A673 (cell line): ENCODE results near the gene STAB2.

ENCODE experiments used
- CTCF ChIP-seq: fragments of 300-800, 200-600 bp; sonication (generic); conservative IDR thresholded peaks from 2 replicates; pipeline ENCODE4 v1.5.1; 2017; ENCODE audit warnings: low read depth, mild to moderate bottlenecking, antibody characterized with exemption, low read length, moderate library complexity, mixed read lengths
- EZH2 ChIP-seq: fragments of 200-600 bp; sonication (generic); IDR thresholded peaks from 2 replicates; pipeline ENCODE4 v1.6.1; 2017; ENCODE audit warnings: borderline replicate concordance, low read depth, mild to moderate bottlenecking, mixed read lengths, antibody characterized with exemption, low read length; ENCODE audit not compliant: poor library complexity, severe bottlenecking

GRCh38 chr12:103623716-103624115 lies 36.6 kb downstream of the STAB2 start:
- TF ChIP-seq CTCF, result no peak
- no peak for TF ChIP-seq EZH2
